HEK293 (cell line): ENCODE results near the gene FRS2.

Experiments
- CTCF ChIA-PET: fragments of 350-600 bp; formaldehyde crosslinking; extraction: SDS; loops from one replicate; lab custom pipeline; 2021; ENCODE audit warnings: antibody characterized with exemption; lab: Yijun Ruan, JAX
- POLR2A ChIA-PET: fragments of 300-600 bp; formaldehyde crosslinking; extraction: SDS; loops from one replicate; lab custom pipeline; 2020; ENCODE audit warnings: antibody characterized with exemption, inconsistent platforms; lab: Yijun Ruan, JAX
- H3K27ac ChIP-seq: fragments of 200-500 bp; sonication (Bioruptor generic); 2 replicates; pipeline ENCODE4 v1.5.1; 2014; ENCODE audit warnings: low read depth, low read length, control low read depth, inconsistent platforms; ENCODE audit errors: extremely low read depth
- H3K36me3 ChIP-seq, 2 experiments: fragments of 200-500 bp in 1 of 2; sonication (Bioruptor generic) in 1 of 2; 1 replicate in 1 of 2; 2 replicates in 1 of 2; pipeline ENCODE4 v1.5.1; 2014 to 2017; ENCODE audit warnings: inconsistent platforms in 2 of 2, low read length in 2 of 2; ENCODE audit not compliant: control insufficient read depth in 2 of 2, insufficient read depth in 1 of 2
- H3K4me1 ChIP-seq: fragments of 200-500 bp; sonication (Bioruptor generic); 2 replicates; pipeline ENCODE4 v1.5.1; 2014; ENCODE audit warnings: mild to moderate bottlenecking, low read length, inconsistent platforms; ENCODE audit not compliant: control insufficient read depth, insufficient read depth
- H3K4me3 ChIP-seq: 2 replicates; pipeline ENCODE4 v1.5.1; 2011; ENCODE audit warnings: low read depth, mild to moderate bottlenecking, control low read depth, low read length, moderate library complexity
- H3K9me3 ChIP-seq: fragments of 200-500 bp; sonication (Bioruptor generic); 2 replicates; pipeline ENCODE4 v1.5.1; 2014; ENCODE audit warnings: low read depth, low read length, inconsistent platforms; ENCODE audit not compliant: control insufficient read depth, insufficient read depth
- HOXC10 ChIP-seq: sonication (generic); formaldehyde crosslinking; IDR thresholded peaks from 2 replicates; pipeline ENCODE4 v1.8.1; 2023; ENCODE audit warnings: mild to moderate bottlenecking, missing genetic modification reagents
- KLF1 ChIP-seq: fragments of 450-650 bp; formaldehyde crosslinking; IDR thresholded peaks from 2 replicates; pipeline ENCODE4 v1.5.1; 2016; ENCODE audit warnings: missing biosample characterization, missing genetic modification characterization
- KLF8 ChIP-seq: fragments of 450-650 bp; formaldehyde crosslinking; IDR thresholded peaks from 2 replicates; pipeline ENCODE4 v1.5.1; 2016; ENCODE audit warnings: missing biosample characterization, missing genetic modification characterization
- MEIS1 ChIP-seq: sonication (generic); formaldehyde crosslinking; IDR thresholded peaks from 2 replicates; pipeline ENCODE4 v1.8.1; 2022; ENCODE audit warnings: missing genetic modification reagents, mild to moderate bottlenecking, borderline replicate concordance
- OVOL3 ChIP-seq: fragments of 450-650 bp; formaldehyde crosslinking; IDR thresholded peaks from 2 replicates; pipeline ENCODE4 v1.5.1; 2016; ENCODE audit warnings: missing biosample characterization, missing genetic modification characterization
- REPIN1 ChIP-seq: fragments of 450-650 bp; formaldehyde crosslinking; IDR thresholded peaks from 2 replicates; pipeline ENCODE4 v1.5.1; 2017; ENCODE audit warnings: missing biosample characterization, missing genetic modification characterization, low read depth
- SCRT2 ChIP-seq: fragments of 450-650 bp; formaldehyde crosslinking; IDR thresholded peaks from 2 replicates; pipeline ENCODE4 v1.5.1; 2016; ENCODE audit warnings: missing biosample characterization, missing genetic modification characterization
- ZBTB44 ChIP-seq: fragments of 450-650 bp; IDR thresholded peaks from 2 replicates; pipeline ENCODE4 v1.5.1; 2018; ENCODE audit warnings: missing biosample characterization, mild to moderate bottlenecking, missing genetic modification characterization
- ZFP41 ChIP-seq: fragments of 450-650 bp; formaldehyde crosslinking; IDR thresholded peaks from 2 replicates; pipeline ENCODE4 v1.5.1; 2016; ENCODE audit warnings: missing biosample characterization, missing genetic modification characterization, borderline replicate concordance
- ZFP69B ChIP-seq: fragments of 450-650 bp; formaldehyde crosslinking; IDR thresholded peaks from 2 replicates; pipeline ENCODE4 v1.5.1; 2016; ENCODE audit warnings: missing biosample characterization, missing genetic modification characterization
- ZNF138 ChIP-seq: fragments of 450-650 bp; formaldehyde crosslinking; IDR thresholded peaks from 2 replicates; pipeline ENCODE4 v1.5.1; 2016; ENCODE audit warnings: missing biosample characterization, missing genetic modification characterization, borderline replicate concordance
- ZNF202 ChIP-seq: fragments of 450-650 bp; formaldehyde crosslinking; IDR thresholded peaks from 2 replicates; pipeline ENCODE4 v1.5.1; 2016; ENCODE audit warnings: missing biosample characterization, missing genetic modification characterization, borderline replicate concordance
- ZNF223 ChIP-seq: fragments of 450-650 bp; formaldehyde crosslinking; IDR thresholded peaks from 2 replicates; pipeline ENCODE4 v1.5.1; 2016; ENCODE audit warnings: missing biosample characterization, missing genetic modification characterization
- ZNF239 ChIP-seq: fragments of 450-650 bp; formaldehyde crosslinking; IDR thresholded peaks from 2 replicates; pipeline ENCODE4 v1.5.1; 2016; ENCODE audit warnings: missing biosample characterization, missing genetic modification characterization
- ZNF24 ChIP-seq: fragments of 450-650 bp; formaldehyde crosslinking; IDR thresholded peaks from 2 replicates; pipeline ENCODE4 v1.5.1; 2016; ENCODE audit warnings: missing biosample characterization, missing genetic modification characterization
- ZNF302 ChIP-seq: fragments of 450-650 bp; formaldehyde crosslinking; IDR thresholded peaks from 2 replicates; pipeline ENCODE4 v1.5.1; 2016; ENCODE audit warnings: missing biosample characterization, missing genetic modification characterization, low read depth
- ZNF335 ChIP-seq: fragments of 450-650 bp; formaldehyde crosslinking; conservative IDR thresholded peaks from 2 replicates; pipeline ENCODE4 v1.5.1; 2016; ENCODE audit warnings: missing biosample characterization, missing genetic modification characterization
- ZNF529 ChIP-seq: fragments of 450-650 bp; formaldehyde crosslinking; IDR thresholded peaks from 2 replicates; pipeline ENCODE4 v1.5.1; 2017; ENCODE audit warnings: missing genetic modification characterization, missing biosample characterization; ENCODE audit not compliant: insufficient replicate concordance
- ZNF548 ChIP-seq: fragments of 450-650 bp; formaldehyde crosslinking; IDR thresholded peaks from 2 replicates; pipeline ENCODE4 v1.5.1; 2016; ENCODE audit warnings: missing biosample characterization, missing genetic modification characterization
- ZNF585B ChIP-seq: fragments of 450-650 bp; formaldehyde crosslinking; IDR thresholded peaks from 2 replicates; pipeline ENCODE4 v1.5.1; 2016; ENCODE audit warnings: missing biosample characterization, missing genetic modification characterization
- ZNF670 ChIP-seq: fragments of 450-650 bp; formaldehyde crosslinking; IDR thresholded peaks from 2 replicates; pipeline ENCODE4 v1.5.1; 2016; ENCODE audit warnings: missing biosample characterization, missing genetic modification characterization, low read depth
- ZNF677 ChIP-seq: fragments of 450-650 bp; IDR thresholded peaks from 2 replicates; pipeline ENCODE4 v1.5.0; 2018; ENCODE audit warnings: missing biosample characterization, mild to moderate bottlenecking, missing genetic modification characterization, moderate library complexity
- ZNF768 ChIP-seq: fragments of 450-650 bp; formaldehyde crosslinking; IDR thresholded peaks from 2 replicates; pipeline ENCODE4 v1.5.1; 2018; ENCODE audit warnings: missing biosample characterization, mild to moderate bottlenecking, missing genetic modification characterization
- TF ChIP-seq, protein P1 (sequence below): fragments of 450-650 bp; formaldehyde crosslinking; optimal IDR thresholded peaks from 2 replicates; pipeline ENCODE3; 2016; ENCODE audit warnings: missing biosample characterization, mild to moderate bottlenecking, missing genetic modification characterization
- TF ChIP-seq, protein P2 (sequence below): fragments of 450-650 bp; formaldehyde crosslinking; conservative IDR thresholded peaks from 2 replicates; pipeline ENCODE4 v1.5.1; 2016; ENCODE audit warnings: low read depth, missing biosample characterization, missing genetic modification characterization
- TF ChIP-seq, protein P3 (sequence below): fragments of 450-650 bp; formaldehyde crosslinking; IDR thresholded peaks from 2 replicates; pipeline ENCODE4 v1.5.1; 2016; ENCODE audit warnings: missing biosample characterization, missing genetic modification characterization, borderline replicate concordance

The FRS2 gene

DNA sequence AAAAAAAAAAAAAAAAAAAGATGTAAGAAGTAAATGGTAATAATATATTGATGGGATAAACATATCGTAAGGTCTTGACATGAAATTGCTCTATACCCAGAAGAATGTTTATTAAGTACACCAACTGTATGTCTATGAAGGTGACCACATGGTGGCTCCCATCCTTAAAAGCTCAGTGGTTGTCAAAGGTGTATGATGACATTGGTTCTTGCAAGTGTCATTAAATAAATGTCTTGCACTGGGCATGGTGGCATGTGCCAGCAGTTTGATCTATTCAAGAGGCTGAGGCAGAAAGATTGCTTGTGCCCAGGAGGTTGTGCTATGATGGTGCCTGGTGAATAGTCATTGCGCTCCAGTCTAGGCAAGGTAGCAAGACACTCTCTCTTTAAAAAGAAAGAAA, 125.5 kb downstream of the FRS2 start:
- peaks cover 94 to 99% of the 10 kb centered on the region in 2 experiments for H3K36me3 ChIP-seq
- no peak overlapping the region for H3K4me3 ChIP-seq
- TF ChIP-seq ZNF768 (tag by site-specific recombination) = no peak
- TF ChIP-seq KLF1 (tag by site-specific recombination) = no peak
- TF ChIP-seq ZBTB44 = no peak
- TF ChIP-seq OVOL3 (tag by site-specific recombination) = no peak
- TF ChIP-seq, protein P1, sequence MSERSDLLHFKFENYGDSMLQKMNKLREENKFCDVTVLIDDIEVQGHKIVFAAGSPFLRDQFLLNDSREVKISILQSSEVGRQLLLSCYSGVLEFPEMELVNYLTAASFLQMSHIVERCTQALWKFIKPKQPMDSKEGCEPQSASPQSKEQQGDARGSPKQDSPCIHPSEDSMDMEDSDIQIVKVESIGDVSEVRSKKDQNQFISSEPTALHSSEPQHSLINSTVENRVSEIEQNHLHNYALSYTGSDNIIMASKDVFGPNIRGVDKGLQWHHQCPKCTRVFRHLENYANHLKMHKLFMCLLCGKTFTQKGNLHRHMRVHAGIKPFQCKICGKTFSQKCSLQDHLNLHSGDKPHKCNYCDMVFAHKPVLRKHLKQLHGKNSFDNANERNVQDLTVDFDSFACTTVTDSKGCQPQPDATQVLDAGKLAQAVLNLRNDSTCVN (tag by site-specific recombination) = no peak
- no peak for TF ChIP-seq ZNF335 (tag by site-specific recombination)
- TF ChIP-seq MEIS1 (CRISPR knock-in tag) = no peak
- TF ChIP-seq ZNF138 (tag by site-specific recombination) = no peak
- TF ChIP-seq HOXC10 (CRISPR knock-in tag) = no peak
- TF ChIP-seq ZNF24 (tag by site-specific recombination) = no peak
- no peak for TF ChIP-seq ZNF202 (tag by site-specific recombination)
- TF ChIP-seq ZFP41 (tag by site-specific recombination) = no peak
- no peak for TF ChIP-seq ZNF223 (tag by site-specific recombination)
- no peak for TF ChIP-seq ZNF677
- TF ChIP-seq REPIN1 (tag by site-specific recombination) = no peak
- TF ChIP-seq ZFP69B (tag by site-specific recombination) = no peak
- H3K9me3 ChIP-seq = no peaks in the 10 kb centered on the region
- POLR2A ChIA-PET = interaction anchor here (0.7 kb wide), 1 partner anchor 520 kb away, joined by 3 read pairs; no protein-coding TSS in a partner anchor
- H3K27ac ChIP-seq = no peak overlapping the region
- CTCF ChIA-PET = no interaction called here
- no peaks in the 10 kb centered on the region for H3K4me1 ChIP-seq

DNA sequence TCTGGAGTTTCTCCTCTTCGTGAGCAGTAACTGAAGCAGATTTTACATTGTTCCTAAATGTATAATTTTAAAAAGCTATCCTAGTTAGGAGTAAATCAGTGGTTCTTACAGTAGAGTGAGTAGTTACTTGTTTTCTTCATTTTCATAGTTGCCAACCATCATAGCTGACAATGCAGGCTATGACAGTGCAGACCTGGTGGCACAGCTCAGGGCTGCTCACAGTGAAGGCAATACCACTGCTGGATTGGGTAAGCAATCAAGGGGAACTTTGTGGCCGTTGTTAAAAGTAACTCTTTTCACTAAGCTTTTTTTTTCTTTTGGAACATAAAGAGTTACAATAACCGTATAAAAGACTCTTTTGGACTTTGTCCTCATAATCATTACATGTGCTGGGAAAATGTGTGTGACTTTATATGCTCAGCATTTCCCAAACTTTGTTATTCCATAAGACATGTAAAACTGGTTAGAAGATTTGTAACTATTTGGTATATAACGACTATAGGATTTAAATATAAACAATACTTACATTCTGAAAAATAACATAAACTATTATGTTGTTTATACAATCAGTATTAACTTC, 128.1 kb downstream of the FRS2 start:
- Histone ChIP-seq H3K4me3 (no peak overlapping the region), H3K4me1 (no peaks in the 10 kb centered on the region), H3K36me3 (peaks cover 92 to 100% of the 10 kb centered on the region in 2 experiments), H3K9me3 (no peaks in the 10 kb centered on the region), H3K27ac (no peak overlapping the region)
- ChIA-PET CTCF (interaction anchor here (0.6 kb wide), 1 partner anchor 27 kb away, joined by 3 read pairs; no protein-coding TSS in a partner anchor), POLR2A (no interaction called here)
- TF ChIP-seq SCRT2 (tag by site-specific recombination) (no peak), ZNF670 (tag by site-specific recombination) (no peak), ZNF529 (tag by site-specific recombination) (no peak), ZNF302 (no peak), ZFP41 (tag by site-specific recombination) (no peak), KLF8 (no peak), ZNF585B (tag by site-specific recombination) (no peak), ZNF548 (tag by site-specific recombination) (no peak), ZNF239 (tag by site-specific recombination) (no peak)
- TF ChIP-seq, protein P2, sequence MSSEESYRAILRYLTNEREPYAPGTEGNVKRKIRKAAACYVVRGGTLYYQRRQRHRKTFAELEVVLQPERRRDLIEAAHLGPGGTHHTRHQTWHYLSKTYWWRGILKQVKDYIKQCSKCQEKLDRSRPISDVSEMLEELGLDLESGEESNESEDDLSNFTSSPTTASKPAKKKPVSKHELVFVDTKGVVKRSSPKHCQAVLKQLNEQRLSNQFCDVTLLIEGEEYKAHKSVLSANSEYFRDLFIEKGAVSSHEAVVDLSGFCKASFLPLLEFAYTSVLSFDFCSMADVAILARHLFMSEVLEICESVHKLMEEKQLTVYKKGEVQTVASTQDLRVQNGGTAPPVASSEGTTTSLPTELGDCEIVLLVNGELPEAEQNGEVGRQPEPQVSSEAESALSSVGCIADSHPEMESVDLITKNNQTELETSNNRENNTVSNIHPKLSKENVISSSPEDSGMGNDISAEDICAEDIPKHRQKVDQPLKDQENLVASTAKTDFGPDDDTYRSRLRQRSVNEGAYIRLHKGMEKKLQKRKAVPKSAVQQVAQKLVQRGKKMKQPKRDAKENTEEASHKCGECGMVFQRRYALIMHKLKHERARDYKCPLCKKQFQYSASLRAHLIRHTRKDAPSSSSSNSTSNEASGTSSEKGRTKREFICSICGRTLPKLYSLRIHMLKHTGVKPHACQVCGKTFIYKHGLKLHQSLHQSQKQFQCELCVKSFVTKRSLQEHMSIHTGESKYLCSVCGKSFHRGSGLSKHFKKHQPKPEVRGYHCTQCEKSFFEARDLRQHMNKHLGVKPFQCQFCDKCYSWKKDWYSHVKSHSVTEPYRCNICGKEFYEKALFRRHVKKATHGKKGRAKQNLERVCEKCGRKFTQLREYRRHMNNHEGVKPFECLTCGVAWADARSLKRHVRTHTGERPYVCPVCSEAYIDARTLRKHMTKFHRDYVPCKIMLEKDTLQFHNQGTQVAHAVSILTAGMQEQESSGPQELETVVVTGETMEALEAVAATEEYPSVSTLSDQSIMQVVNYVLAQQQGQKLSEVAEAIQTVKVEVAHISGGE (tag by site-specific recombination) = no peak
- TF ChIP-seq, protein P3, sequence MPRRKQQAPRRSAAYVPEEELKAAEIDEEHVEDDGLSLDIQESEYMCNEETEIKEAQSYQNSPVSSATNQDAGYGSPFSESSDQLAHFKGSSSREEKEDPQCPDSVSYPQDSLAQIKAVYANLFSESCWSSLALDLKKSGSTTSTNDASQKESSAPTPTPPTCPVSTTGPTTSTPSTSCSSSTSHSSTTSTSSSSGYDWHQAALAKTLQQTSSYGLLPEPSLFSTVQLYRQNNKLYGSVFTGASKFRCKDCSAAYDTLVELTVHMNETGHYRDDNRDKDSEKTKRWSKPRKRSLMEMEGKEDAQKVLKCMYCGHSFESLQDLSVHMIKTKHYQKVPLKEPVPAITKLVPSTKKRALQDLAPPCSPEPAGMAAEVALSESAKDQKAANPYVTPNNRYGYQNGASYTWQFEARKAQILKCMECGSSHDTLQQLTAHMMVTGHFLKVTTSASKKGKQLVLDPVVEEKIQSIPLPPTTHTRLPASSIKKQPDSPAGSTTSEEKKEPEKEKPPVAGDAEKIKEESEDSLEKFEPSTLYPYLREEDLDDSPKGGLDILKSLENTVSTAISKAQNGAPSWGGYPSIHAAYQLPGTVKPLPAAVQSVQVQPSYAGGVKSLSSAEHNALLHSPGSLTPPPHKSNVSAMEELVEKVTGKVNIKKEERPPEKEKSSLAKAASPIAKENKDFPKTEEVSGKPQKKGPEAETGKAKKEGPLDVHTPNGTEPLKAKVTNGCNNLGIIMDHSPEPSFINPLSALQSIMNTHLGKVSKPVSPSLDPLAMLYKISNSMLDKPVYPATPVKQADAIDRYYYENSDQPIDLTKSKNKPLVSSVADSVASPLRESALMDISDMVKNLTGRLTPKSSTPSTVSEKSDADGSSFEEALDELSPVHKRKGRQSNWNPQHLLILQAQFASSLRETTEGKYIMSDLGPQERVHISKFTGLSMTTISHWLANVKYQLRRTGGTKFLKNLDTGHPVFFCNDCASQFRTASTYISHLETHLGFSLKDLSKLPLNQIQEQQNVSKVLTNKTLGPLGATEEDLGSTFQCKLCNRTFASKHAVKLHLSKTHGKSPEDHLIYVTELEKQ (tag by site-specific recombination) = no peak
